H1 (cell line): ENCODE results near the gene HTR4. TPM values are rescaled to one million over a fixed set of nuclear protein-coding genes. Genes with fewer than 3 reads are reported as not detected.

Source experiments
- ASH2L ChIP-seq: fragments of 200-600, 300-600 bp; sonication (generic); IDR thresholded peaks from one replicate; pipeline ENCODE4 v1.7.1; 2017; ENCODE audit warnings: low read length
- CBX5 ChIP-seq: fragments of 300-800, 300-1000 bp; sonication (generic); IDR thresholded peaks from 2 replicates; pipeline ENCODE4 v1.7.1; 2016; ENCODE audit warnings: antibody characterized with exemption, low read length, low read depth
- FOSL1 ChIP-seq: IDR thresholded peaks from 2 replicates; pipeline ENCODE4 v1.6.1; 2011; ENCODE audit warnings: mild to moderate bottlenecking, low read depth, low read length, moderate library complexity; ENCODE audit not compliant: insufficient read depth
- KDM4A ChIP-seq: IDR thresholded peaks from one replicate; pipeline ENCODE4 v1.7.1; 2012; ENCODE audit warnings: low read depth, mild to moderate bottlenecking, moderate library complexity, low read length, inconsistent platforms; ENCODE audit not compliant: severe bottlenecking
- MAFK ChIP-seq: IDR thresholded peaks from 2 replicates; pipeline ENCODE4 v1.6.1; 2012; ENCODE audit warnings: low read depth, mild to moderate bottlenecking, improper control_type of control experiment, low read length
- POU5F1 ChIP-seq: IDR thresholded peaks from 2 replicates; pipeline ENCODE4 v1.6.1; 2011; ENCODE audit warnings: low read depth, mild to moderate bottlenecking, low read length, moderate library complexity
- RBBP5 ChIP-seq: IDR thresholded peaks from 2 replicates; pipeline ENCODE4 v1.7.1; 2012; ENCODE audit warnings: low read depth, mild to moderate bottlenecking, inconsistent platforms, low read length, moderate library complexity, borderline replicate concordance
- TAF7 ChIP-seq: optimal IDR thresholded peaks from 2 replicates; pipeline ENCODE3; 2011; ENCODE audit warnings: low read depth, mild to moderate bottlenecking, inconsistent platforms, low read length, moderate library complexity, borderline replicate concordance
- polyA plus RNA-seq, 7 experiments: library from polyadenylated mRNA; depleted of rRNA in 3 of 7; stranded (reverse) in 5 of 7; unstranded in 2 of 7; fragments of >200 nt in 5 of 7; fragments of 200-250 nt in 2 of 7; gene quantifications; 1 replicate in 5 of 7; 2 replicates in 1 of 7; 4 replicates in 1 of 7; pipeline versions ENCODE4 v1.2.1 to v1.2.3, GENCODE V29; 2011 to 2013; ENCODE audit warnings: missing spikeins in 2 of 7, mixed read lengths in 2 of 7
- total RNA-seq: library from RNA; stranded (reverse); fragmentation: NEBNext Ultra II Directional; extraction: Animal tissue kit (Norgen Biotek cat#: 25700); gene quantifications from 2 replicates; pipeline ENCODE4 v1.2.1, GENCODE V29; 2021
- TF ChIP-seq, protein P1 (sequence below): IDR thresholded peaks from 2 replicates; pipeline ENCODE4 v1.6.1; 2012; ENCODE audit warnings: inconsistent platforms

HTR4 gene
- total and polyA plus RNA-seq, 2 of the 8 experiments (the other 6 are each of a cell fraction or from before 2014, with no cell fraction given), result not detected

DNA sequence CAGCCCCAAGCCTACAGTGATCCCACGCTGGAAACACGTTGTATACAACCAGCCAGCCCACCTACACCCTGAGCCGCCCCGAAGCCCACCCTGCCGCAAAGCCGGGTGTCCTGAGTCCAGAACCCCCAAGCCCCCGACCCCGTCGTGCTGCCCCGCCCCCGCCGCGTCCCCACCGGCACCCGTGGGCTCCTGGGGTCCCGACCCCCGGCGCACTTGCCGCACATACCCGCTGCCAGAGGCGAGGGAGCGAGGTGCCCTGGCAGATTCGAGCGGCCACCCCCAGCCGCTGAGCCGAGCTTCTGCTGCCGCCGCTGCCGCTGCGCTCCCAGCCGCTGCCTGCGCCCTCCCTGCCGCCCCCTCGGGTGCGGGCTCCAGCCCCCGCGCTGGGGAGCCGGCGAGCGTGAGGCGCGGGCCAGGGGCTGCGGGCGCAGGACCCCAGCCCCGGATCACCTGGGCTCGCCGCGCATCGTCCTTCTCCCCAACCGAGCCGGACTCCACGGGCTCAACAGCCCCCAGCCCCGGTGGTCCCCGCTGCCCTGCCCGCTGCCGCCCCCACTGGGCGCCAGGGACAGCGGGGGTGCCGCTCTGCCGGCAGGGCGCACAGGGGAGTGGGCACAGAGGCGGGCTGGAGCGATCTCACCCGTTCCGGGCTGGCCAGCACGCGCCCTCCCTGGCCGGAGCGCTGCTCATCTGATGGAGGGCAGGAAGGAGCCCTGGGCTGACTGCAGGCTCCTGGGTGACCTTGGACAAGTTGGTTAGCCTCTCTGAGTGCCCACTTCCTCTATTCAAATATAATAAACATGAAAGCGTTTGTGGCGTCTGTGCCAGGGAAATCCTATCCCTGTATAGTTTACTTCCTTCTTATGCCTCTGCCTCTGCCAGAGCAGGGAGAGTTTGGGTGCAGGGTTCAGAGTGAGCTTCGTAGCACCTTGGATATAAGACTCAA, at the start of gene HTR4 (continued):
- TF ChIP-seq ASH2L (peak; percentile 30), RBBP5 (0 out of 2 replicates have a peak, but pooled peaks have one; percentile 43), POU5F1 (no peak), MAFK (no peak), CBX5 (no peak), FOSL1 (no peak), KDM4A (peak; percentile 95), TAF7 (no peak)
- TF ChIP-seq, protein P1, sequence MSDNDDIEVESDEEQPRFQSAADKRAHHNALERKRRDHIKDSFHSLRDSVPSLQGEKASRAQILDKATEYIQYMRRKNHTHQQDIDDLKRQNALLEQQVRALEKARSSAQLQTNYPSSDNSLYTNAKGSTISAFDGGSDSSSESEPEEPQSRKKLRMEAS, result peak; percentile 55; the same call in 1 of the 2 replicates
